SHP77 (cell line): Measurements from ENCODE around the gene CD248.
"Not testable (repeated sequence)": the region's sequence is repeated elsewhere in the genome, so short reads cannot be mapped to it uniquely, and the experiment has no call there.

Experiments used
- DNase-seq, 2 experiments: peaks; one replicate each; lab custom pipeline; 2025; lab: John Stamatoyannopoulos, UW

CD248 gene

DNA sequence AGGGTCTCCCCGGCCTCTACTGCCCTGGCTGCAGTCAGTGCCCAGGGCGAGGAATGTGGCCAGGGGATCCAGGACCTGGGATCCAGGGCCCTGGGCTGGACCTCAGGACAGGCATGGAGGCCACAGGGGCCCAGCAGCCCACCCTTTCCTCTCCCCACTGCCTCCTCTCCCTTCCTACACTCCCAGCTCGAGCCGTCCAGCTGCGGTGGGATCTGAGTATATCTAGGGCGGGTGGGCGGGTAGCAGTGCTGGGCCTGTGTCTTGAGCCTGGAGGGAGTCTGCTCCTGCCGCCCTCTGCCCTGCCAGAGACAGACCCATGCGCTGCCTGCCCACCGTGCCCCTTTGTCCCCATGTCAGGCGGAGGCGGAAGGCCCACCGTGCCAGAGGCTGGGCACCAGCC is 40.2 kb downstream of the CD248 start:
- not testable (repeated sequence) for DNase-seq

DNA sequence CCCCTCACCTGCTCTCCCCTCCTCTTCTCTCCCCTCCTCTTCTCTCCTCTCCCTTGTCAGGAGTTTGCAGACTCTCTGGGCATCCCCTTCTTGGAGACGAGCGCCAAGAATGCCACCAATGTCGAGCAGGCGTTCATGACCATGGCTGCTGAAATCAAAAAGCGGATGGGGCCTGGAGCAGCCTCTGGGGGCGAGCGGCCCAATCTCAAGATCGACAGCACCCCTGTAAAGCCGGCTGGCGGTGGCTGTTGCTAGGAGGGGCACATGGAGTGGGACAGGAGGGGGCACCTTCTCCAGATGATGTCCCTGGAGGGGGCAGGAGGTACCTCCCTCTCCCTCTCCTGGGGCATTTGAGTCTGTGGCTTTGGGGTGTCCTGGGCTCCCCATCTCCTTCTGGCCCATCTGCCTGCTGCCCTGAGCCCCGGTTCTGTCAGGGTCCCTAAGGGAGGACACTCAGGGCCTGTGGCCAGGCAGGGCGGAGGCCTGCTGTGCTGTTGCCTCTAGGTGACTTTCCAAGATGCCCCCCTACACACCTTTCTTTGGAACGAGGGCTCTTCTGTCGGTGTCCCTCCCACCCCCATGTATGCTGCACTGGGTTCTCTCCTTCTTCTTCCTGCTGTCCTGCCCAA is 40.7 kb downstream of the CD248 start:
- DNase-seq = no peak

DNA sequence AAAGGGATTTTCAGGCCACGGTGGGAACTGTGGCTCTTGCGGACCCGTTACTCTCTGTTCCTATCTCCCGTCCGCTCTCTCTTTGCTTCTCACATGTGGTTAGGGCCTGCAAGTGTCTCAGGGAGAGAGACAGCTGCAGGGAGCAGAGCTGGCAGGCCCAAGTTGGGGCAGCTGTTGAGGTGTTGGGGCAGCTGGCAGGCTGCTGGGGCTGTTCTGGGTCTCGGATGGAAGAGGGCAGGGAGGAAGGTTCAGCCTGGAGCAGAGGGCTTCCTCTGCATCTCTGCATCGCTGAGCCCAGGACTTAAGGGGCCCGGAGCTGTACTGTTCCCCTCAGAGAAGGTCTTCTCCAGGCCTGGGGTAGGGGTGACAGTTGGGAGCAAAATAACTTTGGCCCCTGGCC is 41.4 kb downstream of the CD248 start:
- no peak for DNase-seq

DNA sequence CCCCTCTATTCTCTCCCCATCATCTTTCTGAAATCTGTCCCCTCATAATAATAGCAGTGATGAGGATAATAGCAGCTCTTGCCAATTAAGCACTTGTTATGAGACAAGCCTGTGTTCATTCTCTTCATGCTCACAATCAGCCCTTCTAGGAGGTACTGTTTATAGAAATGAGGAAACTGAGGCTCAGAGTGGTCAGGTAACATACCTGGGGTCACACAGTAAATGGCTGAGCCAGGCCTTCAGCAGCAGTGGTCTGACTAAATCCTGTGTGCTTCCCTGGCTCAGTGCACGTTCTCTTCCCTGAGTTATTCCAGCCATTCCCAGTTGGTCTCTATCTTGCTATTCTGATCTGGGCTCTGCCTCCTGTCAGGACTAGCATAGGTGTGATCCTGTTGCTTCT is 42.6 kb downstream of the CD248 start:
- no peak for DNase-seq

DNA sequence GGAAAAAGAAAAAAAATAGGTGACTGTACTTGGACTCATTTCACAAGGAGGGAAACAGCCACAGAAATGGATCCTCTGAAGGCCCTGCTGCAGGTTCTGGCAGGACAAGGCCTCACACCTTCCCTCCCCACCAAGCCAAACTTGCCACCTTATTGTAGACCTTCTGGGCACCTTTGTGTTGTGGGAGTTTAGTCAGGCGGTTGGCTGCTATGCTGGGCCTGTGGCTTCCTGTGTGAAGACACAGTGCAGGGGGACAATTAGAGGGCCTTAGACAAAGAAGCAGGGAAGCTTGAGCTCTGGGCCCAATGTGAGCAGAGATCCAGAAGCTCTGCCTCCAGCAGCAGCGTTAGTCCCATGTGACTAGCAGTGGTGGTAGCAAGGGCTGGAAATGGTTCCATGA is 44.2 kb downstream of the CD248 start:
- no peak for DNase-seq

DNA sequence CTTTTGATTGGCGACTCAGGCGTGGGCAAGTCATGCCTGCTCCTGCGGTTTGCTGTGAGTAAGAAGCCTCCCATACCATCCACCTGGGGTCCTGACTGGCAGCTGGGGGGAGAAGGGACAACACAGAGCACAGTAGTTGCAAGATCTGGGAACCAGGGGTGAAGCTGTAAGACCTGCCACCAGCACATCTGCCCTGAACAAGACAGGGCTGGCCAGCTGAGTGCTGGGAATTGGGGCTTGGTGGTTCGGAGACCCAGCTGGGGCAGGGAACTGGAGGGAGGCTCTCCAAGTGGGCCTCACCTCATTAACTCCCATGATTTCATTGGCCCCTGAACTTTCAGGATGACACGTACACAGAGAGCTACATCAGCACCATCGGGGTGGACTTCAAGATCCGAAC is 45.0 kb downstream of the CD248 start:
- DNase-seq = no peak

DNA sequence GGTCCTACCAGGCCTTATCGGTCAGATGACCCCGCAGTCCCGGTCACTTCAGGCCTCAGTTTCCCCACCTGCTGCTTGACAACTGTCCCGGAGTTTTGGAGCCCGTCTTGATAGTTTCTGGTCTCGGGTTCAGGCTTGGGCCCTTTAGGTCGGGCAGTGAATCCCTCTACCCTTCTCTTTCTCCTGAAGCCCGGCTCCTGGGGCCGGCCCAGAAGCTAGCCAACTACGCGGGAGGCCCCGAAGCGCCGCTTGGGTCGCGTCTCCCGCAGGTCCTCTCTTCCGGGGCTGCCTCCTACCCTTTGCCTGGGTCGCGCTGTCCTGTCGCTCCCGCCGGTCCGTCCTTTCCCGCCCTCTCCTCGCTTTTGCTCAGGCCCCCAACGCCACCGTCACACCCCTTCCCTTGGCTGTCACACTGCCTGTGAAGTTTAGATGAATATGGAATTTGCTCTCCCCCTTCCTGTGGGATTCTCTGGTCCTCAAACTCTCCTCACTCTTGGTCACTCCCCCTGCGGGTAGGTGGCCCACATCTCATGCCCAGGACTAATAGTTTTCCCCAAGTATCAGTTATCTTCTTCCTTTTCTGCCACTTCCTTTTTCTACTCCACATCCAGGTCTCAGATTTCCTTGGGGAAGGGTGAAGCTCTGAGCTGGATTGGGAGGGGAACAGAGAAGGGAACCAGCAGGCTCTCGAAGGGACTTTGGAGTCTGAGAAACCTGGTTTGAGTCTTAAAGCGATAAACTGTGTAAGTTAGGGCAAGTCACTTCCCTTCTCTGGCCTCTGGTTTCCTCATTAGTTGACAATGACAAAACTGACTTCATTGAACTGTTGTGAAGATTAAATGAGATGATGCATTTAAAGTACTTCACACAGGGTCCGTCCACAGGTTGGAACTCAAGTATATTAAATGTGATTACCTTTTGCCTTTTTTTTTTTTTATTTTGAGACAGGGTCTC is 47.6 kb downstream of the CD248 start:
- DNase-seq = no peak

DNA sequence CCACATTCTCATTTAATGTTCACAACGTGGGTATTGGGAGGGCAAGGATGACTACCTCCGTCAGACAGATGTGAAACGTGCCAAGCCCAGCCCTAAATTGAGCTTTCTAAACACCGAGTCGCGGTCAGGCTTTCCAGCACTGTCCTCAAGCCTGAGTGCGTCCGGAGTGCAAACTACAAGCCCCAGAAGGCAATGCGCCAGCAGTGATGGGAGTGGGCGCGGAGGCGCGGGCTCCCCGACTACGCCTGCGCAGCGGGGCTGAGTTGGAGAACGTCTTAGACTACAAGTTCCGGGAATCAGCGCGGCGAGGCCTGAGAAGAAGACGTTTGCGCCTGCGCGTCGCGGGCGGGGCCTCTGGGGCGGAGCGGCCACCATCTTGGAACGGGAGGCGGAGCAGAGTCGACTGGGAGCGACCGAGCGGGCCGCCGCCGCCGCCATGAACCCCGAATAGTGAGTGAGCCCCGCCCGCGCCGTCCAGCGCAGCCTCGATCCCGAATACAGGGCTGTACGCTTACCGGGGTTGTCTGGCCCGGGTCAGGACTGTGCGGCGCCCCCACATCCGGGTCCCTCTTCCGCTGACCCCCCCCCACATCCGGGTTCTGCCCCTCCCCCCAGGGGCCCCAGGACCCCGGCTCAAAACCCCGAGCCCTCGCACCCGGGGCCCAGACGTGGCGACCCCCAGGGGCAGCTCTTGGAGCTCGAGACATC is 48.4 kb downstream of the CD248 start, which contains the start of gene RAB1B:
TSS of gene RAB1B (plus strand) at position 396 of the 708 bp plus-strand sequence. CDS start at position 437, 41 bp downstream.
- peak; percentile 99 to 100 for DNase-seq

DNA sequence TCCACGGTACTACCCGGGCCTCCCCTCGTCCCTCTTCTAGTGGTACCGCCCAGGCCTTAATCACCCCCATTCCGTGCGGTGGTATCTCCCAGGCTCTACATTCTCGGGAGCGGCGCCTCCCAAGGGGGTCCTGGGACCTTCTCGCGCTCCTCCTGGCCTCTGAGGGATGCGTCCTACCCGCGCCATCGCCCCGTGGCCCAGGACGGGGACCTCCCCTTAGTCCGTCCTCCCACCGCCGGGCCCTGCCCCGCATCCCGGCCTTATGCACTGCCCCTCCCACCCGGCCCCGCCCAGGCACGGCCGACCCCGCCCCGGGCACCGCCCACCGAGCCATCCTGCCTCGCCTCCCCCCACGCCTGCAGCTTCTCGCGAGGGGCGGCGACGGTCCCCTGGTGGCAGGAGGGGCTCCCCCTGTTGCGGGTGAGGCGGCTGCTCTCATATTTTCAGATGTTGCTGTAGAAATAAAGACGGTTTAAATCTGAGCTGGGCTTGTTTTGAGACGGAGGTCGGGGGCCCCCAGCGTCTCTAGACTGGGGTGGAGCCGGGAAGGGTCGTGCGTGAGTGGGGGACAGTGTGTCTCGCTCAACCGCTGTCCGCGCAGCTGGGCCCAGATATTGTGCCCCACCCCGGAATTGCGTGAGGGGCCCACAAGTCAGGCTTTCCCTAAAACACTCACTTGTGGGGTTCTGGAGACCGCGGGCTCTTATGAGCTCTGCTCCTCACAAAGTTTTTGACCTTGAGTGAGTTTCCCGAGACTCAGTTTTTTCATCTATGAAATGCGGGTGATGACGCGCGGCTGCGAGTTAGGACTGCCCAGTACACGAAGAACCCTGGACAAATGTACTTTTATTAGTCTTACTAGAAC is 49.2 kb downstream of the CD248 start:
- DNase-seq = peak; percentile 81 to 82

DNA sequence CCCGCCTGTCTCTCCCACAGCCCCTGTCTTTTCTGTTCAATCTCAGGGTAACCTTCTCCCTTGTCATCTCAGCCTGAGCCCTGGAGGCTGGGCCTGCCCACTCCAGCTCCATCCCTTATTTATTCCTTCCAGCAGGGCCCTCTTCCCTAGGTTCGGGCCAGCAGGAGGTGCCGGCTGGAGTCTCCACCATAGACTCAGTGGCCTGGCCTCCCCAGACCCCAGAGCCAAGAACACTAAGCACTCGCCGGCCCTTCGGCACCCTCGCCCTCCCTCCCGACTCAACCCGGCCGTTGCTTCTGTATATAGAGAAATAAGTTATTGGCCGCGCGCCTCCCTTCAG is 49.8 kb downstream of the CD248 start:
- DNase-seq = no peak

DNA sequence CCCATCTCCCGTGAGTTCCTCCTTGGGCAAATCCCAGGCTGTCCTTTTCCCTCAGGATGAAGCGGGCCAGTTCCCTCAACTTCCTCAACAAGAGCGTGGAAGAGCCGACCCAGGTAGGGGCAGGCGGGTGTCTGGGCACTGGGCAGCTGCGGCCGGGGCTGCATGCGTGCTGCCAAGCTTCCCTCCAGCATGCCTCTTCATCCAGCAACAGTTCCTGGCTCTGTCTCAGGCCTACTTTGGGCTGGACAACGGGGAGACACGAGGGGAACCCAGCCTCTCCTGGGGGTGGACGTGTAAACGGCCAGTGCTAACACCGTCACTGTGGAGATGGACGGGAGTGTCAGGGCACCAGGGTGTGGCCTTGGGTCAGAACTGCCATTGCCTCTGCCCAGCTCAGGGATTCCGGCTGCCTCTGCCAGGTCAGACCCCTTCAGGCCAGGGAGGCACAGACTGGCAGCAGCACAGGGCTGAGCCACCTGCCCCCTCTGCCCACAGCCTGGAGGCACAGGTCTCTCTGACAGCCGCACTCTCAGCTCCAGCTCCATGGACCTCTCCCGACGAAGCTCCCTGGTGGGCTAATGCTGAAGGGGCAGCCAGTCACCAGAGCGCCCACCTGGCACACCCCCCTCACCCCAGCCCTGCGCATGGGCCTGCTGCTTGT is 50.3 kb downstream of the CD248 start:
- DNase-seq = no peak

DNA sequence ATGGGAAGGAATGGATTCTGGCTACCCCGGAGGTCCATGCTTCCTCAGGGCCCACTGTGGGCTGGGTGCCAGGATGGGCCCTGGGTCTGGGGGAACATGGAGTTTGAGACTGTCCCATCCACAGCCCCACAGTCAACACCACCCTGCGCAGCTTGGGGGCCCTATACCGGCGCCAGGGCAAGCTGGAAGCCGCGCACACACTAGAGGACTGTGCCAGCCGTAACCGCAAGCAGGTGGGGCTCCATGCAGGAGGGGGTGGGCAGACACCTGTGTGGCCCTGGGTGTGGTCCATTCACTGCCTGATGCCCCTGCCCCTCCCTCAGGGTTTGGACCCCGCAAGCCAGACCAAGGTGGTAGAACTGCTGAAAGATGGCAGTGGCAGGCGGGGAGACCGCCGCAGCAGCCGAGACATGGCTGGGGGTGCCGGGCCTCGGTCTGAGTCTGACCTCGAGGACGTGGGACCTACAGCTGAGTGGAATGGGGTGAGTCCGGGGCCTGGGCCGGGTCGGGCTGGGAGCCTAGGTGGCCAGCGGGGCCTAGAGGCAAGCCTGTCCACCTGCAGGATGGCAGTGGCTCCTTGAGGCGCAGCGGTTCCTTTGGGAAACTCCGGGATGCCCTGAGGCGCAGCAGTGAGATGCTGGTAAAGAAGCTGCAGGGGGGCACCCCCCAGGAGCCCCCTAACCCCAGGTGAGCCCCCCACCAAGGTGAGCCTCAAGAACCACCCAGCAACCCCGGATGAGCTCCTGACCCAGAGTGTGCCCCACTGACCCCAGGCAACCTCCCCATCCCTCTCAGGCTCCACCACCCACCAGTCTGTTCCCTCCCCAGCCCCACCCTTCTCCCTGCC is 51.1 kb downstream of the CD248 start:
- no peak for DNase-seq

DNA sequence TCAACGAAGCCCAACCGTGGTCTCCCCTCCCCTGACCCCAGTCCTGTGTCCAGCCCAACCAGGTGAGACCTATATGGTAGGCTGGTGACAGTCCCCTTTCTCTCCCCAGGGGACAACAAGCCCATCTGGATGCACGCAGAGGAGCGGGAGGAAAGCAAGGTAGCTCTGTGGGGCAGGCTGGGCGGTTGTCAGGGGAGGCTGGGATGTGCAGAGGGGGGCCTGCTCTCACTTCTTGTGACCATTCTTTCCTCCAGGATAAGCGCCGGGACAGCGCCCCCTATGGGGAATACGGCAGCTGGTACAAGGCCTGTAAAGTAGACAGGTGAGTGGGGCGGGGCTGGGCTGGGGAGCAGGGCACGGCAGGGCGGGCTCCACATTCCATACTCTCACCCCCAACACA is 51.9 kb downstream of the CD248 start:
- DNase-seq = peak in 1 of 2 experiments; percentile 46
